K562 (cell line): ENCODE results near the gene PLXDC1. TPM values are rescaled to one million over a fixed set of nuclear protein-coding genes. Genes with fewer than 3 reads are reported as not detected.

Experiments
- FOXJ2 ChIP-seq: fragments of 200-800 bp; sonication (Bioruptor generic); IDR thresholded peaks from 2 replicates; pipeline ENCODE4 v1.6.1; 2016; ENCODE audit warnings: missing genetic modification characterization, missing compliant biosample characterization
- GMEB1 ChIP-seq: fragments of 250-450 bp; sonication (Bioruptor Pico); IDR thresholded peaks from 2 replicates; pipeline ENCODE4 v1.4.0; 2020; ENCODE audit warnings: mild to moderate bottlenecking
- MAFG ChIP-seq: fragments of 450-650 bp; conservative IDR thresholded peaks from 2 replicates; pipeline ENCODE4 v1.6.1; 2016; ENCODE audit warnings: missing genetic modification characterization, missing compliant biosample characterization
- MAZ ChIP-seq, 2 experiments: fragments of 450-650 bp in 1 of 2; sonication (generic) in 1 of 2; formaldehyde crosslinking; IDR thresholded peaks in 1 of 2; conservative IDR thresholded peaks in 1 of 2; 2 replicates each; pipeline versions ENCODE4 v1.4.0 to v1.5.0; 2020; ENCODE audit warnings: mild to moderate bottlenecking in 1 of 2, missing genetic modification reagents in 1 of 2
- NFIC ChIP-seq: fragments of 450-650 bp; IDR thresholded peaks from 2 replicates; pipeline ENCODE4 v1.6.1; 2017; ENCODE audit warnings: mild to moderate bottlenecking, inconsistent platforms
- POLR2AphosphoS5 ChIP-seq: IDR thresholded peaks from 2 replicates; pipeline ENCODE4 v1.6.1; 2011; ENCODE audit warnings: mild to moderate bottlenecking, low read depth, low read length, moderate library complexity; ENCODE audit not compliant: control insufficient read depth, insufficient read depth
- PRPF4 ChIP-seq: fragments of 200-400 bp; formaldehyde crosslinking; IDR thresholded peaks from one replicate; pipeline ENCODE4 v1.6.1; 2017; ENCODE audit warnings: low read length, low read depth, mild to moderate bottlenecking; ENCODE audit not compliant: insufficient read depth, poor library complexity, severe bottlenecking
- REST ChIP-seq, 2 experiments: fragments of 450-650 bp; formaldehyde crosslinking in 1 of 2; IDR thresholded peaks; 2 replicates each; pipeline versions ENCODE4 v1.4.0 to v1.6.1; 2014 to 2020; ENCODE audit warnings: mild to moderate bottlenecking in 2 of 2, borderline replicate concordance in 1 of 2, low read depth in 1 of 2
- TAF9B ChIP-seq: fragments of 450-650 bp; IDR thresholded peaks from 2 replicates; pipeline ENCODE4 v1.6.1; 2018; ENCODE audit warnings: mild to moderate bottlenecking; ENCODE audit not compliant: partially characterized antibody
- ZBTB33 ChIP-seq: sonication (generic); formaldehyde crosslinking; IDR thresholded peaks from 2 replicates; pipeline ENCODE4 v1.8.1; 2023; ENCODE audit warnings: mild to moderate bottlenecking, missing genetic modification reagents
- ZNF184 ChIP-seq: sonication (generic); formaldehyde crosslinking; IDR thresholded peaks from 2 replicates; pipeline ENCODE4 v1.5.0; 2020; ENCODE audit warnings: missing genetic modification reagents
- polyA plus RNA-seq, 8 experiments: library from polyadenylated mRNA; depleted of rRNA in 4 of 8; stranded (reverse) in 5 of 8; unstranded in 3 of 8; fragments of >200 nt; fragmentation: Nextera tagmentation in 2 of 8; fragmentation: Illumina TruSeq in 1 of 8; extraction: Ambion mirVana in 2 of 8; extraction: Trizol in 1 of 8; gene quantifications; 2 replicates each; pipeline versions ENCODE4 v1.2.1 to v1.2.3, GENCODE V29; 2011 to 2014; ENCODE audit warnings: inconsistent platforms in 1 of 8, missing spikeins in 1 of 8
- total RNA-seq, 7 experiments: library from RNA; depleted of rRNA in 6 of 7; stranded (reverse); fragments of >200 nt in 6 of 7; fragmentation: Illumina TruSeq in 2 of 7; extraction: Trizol in 2 of 7; gene quantifications; 2 replicates each; pipeline versions ENCODE4 v1.2.1 to v1.2.3, GENCODE V29; 2011 to 2021; ENCODE audit warnings: low replicate concordance in 1 of 7

PLXDC1 gene
- total and polyA plus RNA-seq, 9 of the 15 experiments (the other 6 are each of a cell fraction or from before 2014, with no cell fraction given) = not detected

- 0 out of 2 replicates have a peak, but pooled peaks have one; percentile 26 for TF ChIP-seq NFIC
- peak; percentile 22; the same call in 1 of the 2 replicates for TF ChIP-seq ZBTB33 (CRISPR knock-in tag)
- 0 out of 4 replicates have a peak, but pooled peaks of 1 of the 2 experiments have one; percentile 54 for TF ChIP-seq MAZ (CRISPR knock-in tag; conservative IDR thresholded peaks at IDR 0.05 in 1 of 2, IDR thresholded peaks at IDR 0.05 in 1 of 2)
- peak; percentile 94 for TF ChIP-seq TAF9B
- TF ChIP-seq PRPF4 = peak; percentile 61
- no peak for TF ChIP-seq REST (IDR thresholded peaks at IDR 0.05; ENCODE audit: borderline replicate concordance)
- peak; percentile 29; the same call in 1 of the 2 replicates for TF ChIP-seq REST (CRISPR knock-in tag; IDR thresholded peaks at IDR 0.05; ENCODE audit: low read depth)
- no peak for TF ChIP-seq MAFG (tag)
- peak; percentile 96 for TF ChIP-seq POLR2AphosphoS5
- no peak for TF ChIP-seq ZNF184
- no peak for TF ChIP-seq FOXJ2 (tag)
- TF ChIP-seq GMEB1 = 0 out of 2 replicates have a peak, but pooled peaks have one; percentile 23
These were observed 48.8 kb upstream of the PLXDC1 start, which contains the start of gene RPL19 (continued) for GRCh38 chr17:39200070-39200879.
